ENCODE measurements around the gene PKN2.

DNA sequence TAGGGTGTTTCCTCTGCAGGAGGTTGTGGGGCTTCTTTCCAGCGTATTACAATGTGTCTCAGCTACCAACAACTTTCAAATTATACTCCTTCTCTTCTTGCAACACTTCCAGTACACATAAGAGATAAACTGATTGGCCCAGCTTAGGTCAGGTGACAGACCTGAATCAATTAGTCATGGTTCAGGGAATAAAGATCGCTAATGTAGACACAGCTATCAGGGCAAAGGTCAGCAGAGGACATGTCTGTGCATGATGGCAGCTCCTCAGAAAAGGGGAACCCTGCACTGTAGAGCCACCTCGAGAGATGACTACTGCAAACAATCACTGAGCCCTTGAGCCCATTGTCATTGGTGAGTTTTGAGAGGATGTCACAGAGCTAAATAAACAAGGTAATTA lies 36.8 kb upstream of the PKN2 start:
- TF ChIP-seq, protein P1, sequence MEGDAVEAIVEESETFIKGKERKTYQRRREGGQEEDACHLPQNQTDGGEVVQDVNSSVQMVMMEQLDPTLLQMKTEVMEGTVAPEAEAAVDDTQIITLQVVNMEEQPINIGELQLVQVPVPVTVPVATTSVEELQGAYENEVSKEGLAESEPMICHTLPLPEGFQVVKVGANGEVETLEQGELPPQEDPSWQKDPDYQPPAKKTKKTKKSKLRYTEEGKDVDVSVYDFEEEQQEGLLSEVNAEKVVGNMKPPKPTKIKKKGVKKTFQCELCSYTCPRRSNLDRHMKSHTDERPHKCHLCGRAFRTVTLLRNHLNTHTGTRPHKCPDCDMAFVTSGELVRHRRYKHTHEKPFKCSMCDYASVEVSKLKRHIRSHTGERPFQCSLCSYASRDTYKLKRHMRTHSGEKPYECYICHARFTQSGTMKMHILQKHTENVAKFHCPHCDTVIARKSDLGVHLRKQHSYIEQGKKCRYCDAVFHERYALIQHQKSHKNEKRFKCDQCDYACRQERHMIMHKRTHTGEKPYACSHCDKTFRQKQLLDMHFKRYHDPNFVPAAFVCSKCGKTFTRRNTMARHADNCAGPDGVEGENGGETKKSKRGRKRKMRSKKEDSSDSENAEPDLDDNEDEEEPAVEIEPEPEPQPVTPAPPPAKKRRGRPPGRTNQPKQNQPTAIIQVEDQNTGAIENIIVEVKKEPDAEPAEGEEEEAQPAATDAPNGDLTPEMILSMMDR (IDR thresholded peaks at IDR 0.05; ENCODE audit: borderline replicate concordance, extremely low read depth, low read length, poor library complexity, severe bottlenecking): no peak
- TF ChIP-seq EZH2 (IDR thresholded peaks at IDR 0.05; ENCODE audit: borderline replicate concordance, low read depth, low read length, severe bottlenecking): no peak

Data from DND-41 (cell line).